ENCODE measurements around the gene FBXO27.

FBXO27 gene

GRCh38 chr19:39007096-39007495, 25.3 kb downstream of the FBXO27 start:
- H3K79me2 ChIP-seq (ENCODE audit: low read length), result no peaks in the 10 kb centered on the region
- peaks cover 3% of the 10 kb centered on the region for H3K36me3 ChIP-seq (replicated peaks; ENCODE audit: low read depth, low read length)
- H3K9me3 ChIP-seq (ENCODE audit: insufficient read depth, low read length), result no peaks in the 10 kb centered on the region
- H3K27ac ChIP-seq (ENCODE audit: low read length), result no peak overlapping the region
- H3K9ac ChIP-seq (ENCODE audit: low read length), result no peak overlapping the region
- no peak overlapping the region for H3K4me2 ChIP-seq (ENCODE audit: low read length)
- H3K4me1 ChIP-seq (ENCODE audit: low read length), result peaks cover 17% of the 10 kb centered on the region
- TF ChIP-seq CTCF (IDR thresholded peaks at IDR 0.05; ENCODE audit: low read depth, low read length) (no peak), EZH2phosphoT487 (IDR thresholded peaks at IDR 0.05; ENCODE audit: low read depth) (no peak)
- no peaks in the 10 kb centered on the region for H4K20me1 ChIP-seq (ENCODE audit: insufficient read depth, low read length)
- H3K4me3 ChIP-seq (ENCODE audit: low read length), result no peak overlapping the region
- H3K27me3 ChIP-seq (ENCODE audit: low read depth, low read length), result no peaks in the 10 kb centered on the region
- H2AFZ ChIP-seq (ENCODE audit: low read depth, low read length), result no peak overlapping the region

DNA sequence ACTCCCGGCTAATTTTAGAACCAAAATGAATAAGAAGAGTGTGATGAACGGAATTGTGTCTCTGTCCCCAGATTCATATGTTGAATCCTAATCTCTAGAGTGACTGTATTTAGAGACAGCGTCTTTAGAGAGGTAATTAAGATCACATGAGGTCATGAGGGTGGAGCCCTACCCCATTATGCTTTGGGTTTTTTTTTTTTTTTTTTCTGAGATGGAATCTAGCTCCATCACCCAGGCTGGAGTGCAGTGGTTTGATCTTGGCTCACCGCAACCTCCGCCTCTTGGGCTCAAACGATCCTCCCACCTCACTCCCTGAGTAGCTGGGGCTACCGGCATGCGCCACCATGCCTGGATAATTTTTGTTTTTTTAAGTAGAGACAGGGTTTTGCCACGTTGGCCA, 27.9 kb downstream of the FBXO27 start:
- H2AFZ ChIP-seq (ENCODE audit: low read depth, low read length), result no peak overlapping the region
- no peak overlapping the region for H3K27ac ChIP-seq (ENCODE audit: low read length)
- H3K4me3 ChIP-seq (ENCODE audit: low read length), result no peak overlapping the region
- no peaks in the 10 kb centered on the region for H3K79me2 ChIP-seq (ENCODE audit: low read length)
- no peak overlapping the region for H3K4me2 ChIP-seq (ENCODE audit: low read length)
- H3K9ac ChIP-seq (ENCODE audit: low read length), result no peak overlapping the region
- H4K20me1 ChIP-seq (ENCODE audit: insufficient read depth, low read length), result no peaks in the 10 kb centered on the region
- TF ChIP-seq EZH2phosphoT487 (IDR thresholded peaks at IDR 0.05; ENCODE audit: low read depth) (no peak), CTCF (IDR thresholded peaks at IDR 0.05; ENCODE audit: low read depth, low read length) (no peak)
- H3K4me1 ChIP-seq (ENCODE audit: low read length), result peaks cover 17% of the 10 kb centered on the region
- H3K9me3 ChIP-seq (ENCODE audit: insufficient read depth, low read length), result no peaks in the 10 kb centered on the region
- peaks cover 3% of the 10 kb centered on the region for H3K36me3 ChIP-seq (replicated peaks; ENCODE audit: low read depth, low read length)
- H3K27me3 ChIP-seq (ENCODE audit: low read depth, low read length), result no peaks in the 10 kb centered on the region

- no peak for TF ChIP-seq CTCF (IDR thresholded peaks at IDR 0.05; ENCODE audit: low read depth, low read length)
- TF ChIP-seq EZH2phosphoT487 (IDR thresholded peaks at IDR 0.05; ENCODE audit: low read depth), result no peak
- Histone ChIP-seq H2AFZ (ENCODE audit: low read depth, low read length) (no peak overlapping the region), H3K9ac (ENCODE audit: low read length) (no peak overlapping the region), H4K20me1 (ENCODE audit: insufficient read depth, low read length) (no peaks in the 10 kb centered on the region), H3K4me2 (ENCODE audit: low read length) (no peak overlapping the region), H3K4me1 (ENCODE audit: low read length) (peaks cover 17% of the 10 kb centered on the region), H3K27ac (ENCODE audit: low read length) (no peak overlapping the region), H3K27me3 (ENCODE audit: low read depth, low read length) (no peaks in the 10 kb centered on the region), H3K4me3 (ENCODE audit: low read length) (no peak overlapping the region), H3K36me3 (replicated peaks; ENCODE audit: low read depth, low read length) (no peaks in the 10 kb centered on the region), H3K9me3 (ENCODE audit: insufficient read depth, low read length) (no peaks in the 10 kb centered on the region), H3K79me2 (ENCODE audit: low read length) (no peaks in the 10 kb centered on the region)
These were observed 28.6 kb downstream of the FBXO27 start for GRCh38 chr19:39003796-39004195.

DNA sequence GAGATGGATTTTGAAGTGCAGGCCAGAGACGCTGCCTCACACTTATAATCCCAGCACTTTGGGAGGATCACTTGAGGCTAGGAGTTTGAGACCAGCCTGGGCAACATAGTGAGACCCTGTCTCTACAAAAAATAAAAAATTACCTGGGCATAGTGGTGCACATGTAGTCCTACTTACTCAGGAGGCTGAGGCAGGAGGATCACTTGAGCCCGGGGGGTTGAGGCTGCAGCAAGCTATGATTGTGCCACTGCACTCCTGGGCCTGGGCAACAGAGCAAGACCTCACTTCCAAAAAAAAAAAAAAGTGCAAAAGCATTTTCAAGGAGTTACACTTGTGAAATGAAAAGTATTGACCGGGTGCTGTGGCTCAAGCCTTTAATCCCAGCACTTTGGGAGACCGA, 29.2 kb downstream of the FBXO27 start:
- no peak overlapping the region for H3K27ac ChIP-seq (ENCODE audit: low read length)
- no peak overlapping the region for H3K4me2 ChIP-seq (ENCODE audit: low read length)
- H4K20me1 ChIP-seq (ENCODE audit: insufficient read depth, low read length), result no peaks in the 10 kb centered on the region
- H3K79me2 ChIP-seq (ENCODE audit: low read length), result no peaks in the 10 kb centered on the region
- no peak overlapping the region for H3K4me3 ChIP-seq (ENCODE audit: low read length)
- no peak overlapping the region for H3K9ac ChIP-seq (ENCODE audit: low read length)
- H3K36me3 ChIP-seq (replicated peaks; ENCODE audit: low read depth, low read length), result no peaks in the 10 kb centered on the region
- H3K4me1 ChIP-seq (ENCODE audit: low read length), result peaks cover 17% of the 10 kb centered on the region
- H3K27me3 ChIP-seq (ENCODE audit: low read depth, low read length), result no peaks in the 10 kb centered on the region
- TF ChIP-seq EZH2phosphoT487 (IDR thresholded peaks at IDR 0.05; ENCODE audit: low read depth) (no peak), CTCF (IDR thresholded peaks at IDR 0.05; ENCODE audit: low read depth, low read length) (no peak)
- H2AFZ ChIP-seq (ENCODE audit: low read depth, low read length), result no peak overlapping the region
- H3K9me3 ChIP-seq (ENCODE audit: insufficient read depth, low read length), result no peaks in the 10 kb centered on the region
